SHP77 (cell line): ENCODE data around the gene COPA.
A peak's percentile ranks its signal among the peaks of the same experiment; 100 is the strongest.
"Not testable (repeated sequence)": the region's sequence is repeated elsewhere in the genome, so short reads cannot be mapped to it uniquely, and the experiment has no call there.

Source experiments
- DNase-seq, 2 experiments: peaks; one replicate each; lab custom pipeline; 2025; lab: John Stamatoyannopoulos, UW

Gene COPA

GRCh38 chr1:160342953-160343869 is at the start of gene COPA, which contains the start of gene NCSTN:
Gene COPA (minus strand): TSS chr1:160343250. CDS start chr1:160343170, 80 bp downstream.
Gene NCSTN (plus strand): TSS chr1:160343383. CDS start chr1:160343397, 14 bp downstream.
- DNase-seq: peak; percentile 94 to 95

GRCh38 chr1:160388406-160388805 is 45.4 kb upstream of the COPA start:
- DNase-seq: not testable (repeated sequence)

- DNase-seq: not testable (repeated sequence)
These were observed 41.8 kb upstream of the COPA start for GRCh38 chr1:160384812-160385211.

GRCh38 chr1:160377585-160378206 is 34.6 kb upstream of the COPA start:
- DNase-seq: no peak

GRCh38 chr1:160376525-160377131 is 33.6 kb upstream of the COPA start:
- peak; percentile 36 to 49 for DNase-seq

GRCh38 chr1:160375788-160376524 is 32.9 kb upstream of the COPA start:
- peak in 1 of 2 experiments; percentile 19 for DNase-seq

GRCh38 chr1:160374306-160375110 is 31.5 kb upstream of the COPA start:
- no peak for DNase-seq

GRCh38 chr1:160373696-160374095 is 30.6 kb upstream of the COPA start:
- DNase-seq: no peak

- DNase-seq: no peak
These were observed 28.7 kb upstream of the COPA start for GRCh38 chr1:160371756-160372155.

- DNase-seq: no peak
These were observed 28.2 kb upstream of the COPA start for GRCh38 chr1:160371346-160371631.

- DNase-seq: no peak
These were observed 27.7 kb upstream of the COPA start for GRCh38 chr1:160370561-160371345.

- DNase-seq: no peak
These were observed 26.0 kb upstream of the COPA start for GRCh38 chr1:160369087-160369486.

- no peak for DNase-seq
These were observed 25.2 kb upstream of the COPA start for GRCh38 chr1:160367934-160368923.

GRCh38 chr1:160367516-160367900 is 24.5 kb upstream of the COPA start:
- no peak for DNase-seq

GRCh38 chr1:160366731-160367515 is 23.9 kb upstream of the COPA start, which contains the start of gene NHLH1:
Gene NHLH1 (plus strand): TSS chr1:160367071. CDS start chr1:160370732, 3,661 bp downstream.
- DNase-seq: no peak

GRCh38 chr1:160365325-160365724 is 22.3 kb upstream of the COPA start:
- no peak for DNase-seq

GRCh38 chr1:160363951-160364735 is 21.1 kb upstream of the COPA start:
- no peak for DNase-seq

GRCh38 chr1:160363010-160363409 is 20.0 kb upstream of the COPA start:
- no peak for DNase-seq
